ENCODE data around the gene PCBP3.
"Not testable (repeated sequence)": the region's sequence is repeated elsewhere in the genome, so short reads cannot be mapped to it uniquely, and the experiment has no call there.

The PCBP3 gene

GRCh38 chr21:45669382-45669781 is 25.9 kb downstream of the PCBP3 start:
- DNase-seq (ENCODE audit: low read depth in 4 of 4, low spot score in 1 of 4), result no peak

GRCh38 chr21:45670731-45671130 is 27.2 kb downstream of the PCBP3 start:
- DNase-seq (ENCODE audit: low read depth in 4 of 4, low spot score in 1 of 4), result no peak

- DNase-seq (ENCODE audit: low read depth in 4 of 4, low spot score in 1 of 4), result not testable (repeated sequence)
Observed at GRCh38 chr21:45678790-45679189, 35.3 kb downstream of the PCBP3 start.

GRCh38 chr21:45680215-45680614 is 36.7 kb downstream of the PCBP3 start:
- no peak for DNase-seq (ENCODE audit: low read depth in 4 of 4, low spot score in 1 of 4)

- DNase-seq (ENCODE audit: low read depth in 4 of 4, low spot score in 1 of 4), result no peak
Observed at GRCh38 chr21:45695086-45695485, 51.6 kb downstream of the PCBP3 start.

- peak in 1 of 4 experiments; percentile 4 for DNase-seq (ENCODE audit: low read depth in 4 of 4, low spot score in 1 of 4)
Observed at GRCh38 chr21:45698493-45699184, 55.1 kb downstream of the PCBP3 start.

- DNase-seq (ENCODE audit: low read depth in 4 of 4, low spot score in 1 of 4), result peak in 1 of 4 experiments; percentile 13
Observed at GRCh38 chr21:45699251-45699942, 55.9 kb downstream of the PCBP3 start.

GRCh38 chr21:45699966-45700365 is 56.4 kb downstream of the PCBP3 start:
- no peak for DNase-seq (ENCODE audit: low read depth in 4 of 4, low spot score in 1 of 4)

- no peak for DNase-seq (ENCODE audit: low read depth in 4 of 4, low spot score in 1 of 4)
Observed at GRCh38 chr21:45700461-45700860, 56.9 kb downstream of the PCBP3 start.

GRCh38 chr21:45704311-45705108 is 61.0 kb downstream of the PCBP3 start:
- no peak for DNase-seq (ENCODE audit: low read depth in 4 of 4, low spot score in 1 of 4)

- no peak for DNase-seq (ENCODE audit: low read depth in 4 of 4, low spot score in 1 of 4)
Observed at GRCh38 chr21:45706299-45706698, 62.8 kb downstream of the PCBP3 start.

- DNase-seq (ENCODE audit: low read depth in 4 of 4, low spot score in 1 of 4), result no peak
Observed at GRCh38 chr21:45709173-45709572, 65.6 kb downstream of the PCBP3 start.

GRCh38 chr21:45709696-45710268 is 66.3 kb downstream of the PCBP3 start:
- no peak for DNase-seq (ENCODE audit: low read depth in 4 of 4, low spot score in 1 of 4)

GRCh38 chr21:45710306-45710705 is 66.8 kb downstream of the PCBP3 start:
- DNase-seq (ENCODE audit: low read depth in 4 of 4, low spot score in 1 of 4), result not testable (repeated sequence)

GRCh38 chr21:45713613-45714012 is 70.1 kb downstream of the PCBP3 start:
- no peak for DNase-seq (ENCODE audit: low read depth in 4 of 4, low spot score in 1 of 4)

GRCh38 chr21:45715441-45715840 is 71.9 kb downstream of the PCBP3 start:
- no peak for DNase-seq (ENCODE audit: low read depth in 4 of 4, low spot score in 1 of 4)

- DNase-seq (ENCODE audit: low read depth in 4 of 4, low spot score in 1 of 4), result no peak
Observed at GRCh38 chr21:45718413-45718812, 74.9 kb downstream of the PCBP3 start.

GRCh38 chr21:45719177-45719802 is 75.8 kb downstream of the PCBP3 start:
- no peak for DNase-seq (ENCODE audit: low read depth in 4 of 4, low spot score in 1 of 4)

GRCh38 chr21:45720204-45720603 is 76.7 kb downstream of the PCBP3 start:
- DNase-seq (ENCODE audit: low read depth in 4 of 4, low spot score in 1 of 4), result not testable (repeated sequence)

GRCh38 chr21:45721671-45722070 is 78.1 kb downstream of the PCBP3 start:
- DNase-seq (ENCODE audit: low read depth in 4 of 4, low spot score in 1 of 4), result no peak
